KMS-11 (cell line): Measurements from ENCODE around the gene KCNQ1OT1.

Experiments
- H2AFZ ChIP-seq: fragments of 200-600 bp; sonication (generic); 2 replicates; pipeline ENCODE4 v1.6.1; 2016; ENCODE audit warnings: antibody characterized with exemption, mixed run types, low read depth
- H3K27ac ChIP-seq: fragments of 200-600 bp; sonication (generic); 2 replicates; pipeline ENCODE4 v1.6.1; 2016; ENCODE audit warnings: mild to moderate bottlenecking, mixed run types
- H3K27me3 ChIP-seq: fragments of 200-600 bp; sonication (generic); 2 replicates; pipeline ENCODE4 v1.6.1; 2017; ENCODE audit warnings: mild to moderate bottlenecking, low read depth, mixed run types, moderate library complexity; ENCODE audit not compliant: insufficient read depth
- H3K36me3 ChIP-seq: fragments of 200-600 bp; sonication (generic); 2 replicates; pipeline ENCODE4 v1.6.1; 2017; ENCODE audit warnings: mild to moderate bottlenecking, mixed run types; ENCODE audit not compliant: insufficient read depth
- H3K4me1 ChIP-seq: fragments of 200-600 bp; sonication (generic); 2 replicates; pipeline ENCODE4 v1.6.1; 2016; ENCODE audit warnings: mild to moderate bottlenecking, low read depth, mixed run types; ENCODE audit not compliant: poor library complexity, severe bottlenecking
- H3K4me2 ChIP-seq: fragments of 200-600 bp; sonication (generic); 2 replicates; pipeline ENCODE4 v1.7.0; 2016; ENCODE audit warnings: mild to moderate bottlenecking, mixed run types
- H3K4me3 ChIP-seq: fragments of 200-600 bp; sonication (generic); IDR thresholded peaks from 2 replicates; pipeline ENCODE4 v1.6.1; 2017; ENCODE audit warnings: low read depth, low read length, mixed read lengths; ENCODE audit not compliant: insufficient read depth
- H3K79me2 ChIP-seq: fragments of 200-600 bp; sonication (generic); 2 replicates; pipeline ENCODE4 v1.6.1; 2016; ENCODE audit warnings: low read depth, mixed run types; ENCODE audit not compliant: insufficient read depth
- H3K9ac ChIP-seq: fragments of 200-600 bp; sonication (generic); 2 replicates; pipeline ENCODE4 v1.6.1; 2016; ENCODE audit warnings: mild to moderate bottlenecking, mixed run types
- H4K20me1 ChIP-seq: fragments of 200-600 bp; sonication (generic); 2 replicates; pipeline ENCODE4 v1.6.1; 2016; ENCODE audit warnings: mild to moderate bottlenecking, mixed run types; ENCODE audit not compliant: insufficient read depth
- TF ChIP-seq, protein P1 (sequence below): fragments of 200-600 bp; sonication (generic); conservative IDR thresholded peaks from 2 replicates; pipeline ENCODE4 v1.6.1; 2017; ENCODE audit warnings: low read depth, mild to moderate bottlenecking, antibody characterized with exemption, low read length, moderate library complexity, mixed read lengths

Gene KCNQ1OT1

DNA sequence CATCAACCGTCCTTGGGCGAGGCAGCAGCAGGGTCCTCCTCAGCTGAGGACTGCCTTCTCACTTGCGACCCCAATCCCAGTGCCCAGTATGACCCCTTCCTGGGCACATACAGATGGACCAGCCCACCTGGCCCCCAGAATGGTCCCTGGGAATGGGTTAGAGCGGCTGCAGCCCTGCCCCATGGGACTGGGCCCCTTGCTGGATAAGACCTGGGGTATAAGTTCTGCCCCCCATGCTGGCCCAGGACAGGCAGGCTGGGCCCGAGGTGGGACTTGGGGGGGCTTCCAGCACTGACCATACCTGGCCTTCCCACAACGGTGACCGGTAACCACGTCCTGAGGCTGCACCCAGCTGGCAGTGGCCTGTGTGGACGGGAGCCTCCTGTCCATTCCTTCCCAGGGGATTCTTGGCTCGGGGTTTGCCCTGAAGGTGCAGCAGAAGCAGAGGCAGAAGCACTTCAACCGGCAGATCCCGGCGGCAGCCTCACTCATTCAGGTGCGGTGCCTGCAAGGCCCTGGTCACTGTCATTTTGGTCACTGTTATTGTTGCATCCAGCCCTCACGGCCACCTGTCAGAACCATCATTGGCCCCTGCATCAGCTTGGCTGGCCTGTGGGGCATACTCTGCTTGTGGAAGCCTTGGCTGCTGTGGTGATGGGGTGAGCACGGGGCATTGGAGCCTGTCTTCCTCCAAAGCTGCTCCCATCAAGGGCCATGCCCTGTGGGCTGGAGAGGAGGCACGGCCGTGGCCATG lies 114.8 kb downstream of the KCNQ1OT1 start:
- H3K9ac ChIP-seq = no peak overlapping the region
- no peaks in the 10 kb centered on the region for H3K79me2 ChIP-seq
- TF ChIP-seq, protein P1, sequence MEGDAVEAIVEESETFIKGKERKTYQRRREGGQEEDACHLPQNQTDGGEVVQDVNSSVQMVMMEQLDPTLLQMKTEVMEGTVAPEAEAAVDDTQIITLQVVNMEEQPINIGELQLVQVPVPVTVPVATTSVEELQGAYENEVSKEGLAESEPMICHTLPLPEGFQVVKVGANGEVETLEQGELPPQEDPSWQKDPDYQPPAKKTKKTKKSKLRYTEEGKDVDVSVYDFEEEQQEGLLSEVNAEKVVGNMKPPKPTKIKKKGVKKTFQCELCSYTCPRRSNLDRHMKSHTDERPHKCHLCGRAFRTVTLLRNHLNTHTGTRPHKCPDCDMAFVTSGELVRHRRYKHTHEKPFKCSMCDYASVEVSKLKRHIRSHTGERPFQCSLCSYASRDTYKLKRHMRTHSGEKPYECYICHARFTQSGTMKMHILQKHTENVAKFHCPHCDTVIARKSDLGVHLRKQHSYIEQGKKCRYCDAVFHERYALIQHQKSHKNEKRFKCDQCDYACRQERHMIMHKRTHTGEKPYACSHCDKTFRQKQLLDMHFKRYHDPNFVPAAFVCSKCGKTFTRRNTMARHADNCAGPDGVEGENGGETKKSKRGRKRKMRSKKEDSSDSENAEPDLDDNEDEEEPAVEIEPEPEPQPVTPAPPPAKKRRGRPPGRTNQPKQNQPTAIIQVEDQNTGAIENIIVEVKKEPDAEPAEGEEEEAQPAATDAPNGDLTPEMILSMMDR = no peak
- no peaks in the 10 kb centered on the region for H4K20me1 ChIP-seq
- no peaks in the 10 kb centered on the region for H3K27me3 ChIP-seq
- H3K4me1 ChIP-seq = no peaks in the 10 kb centered on the region
- no peak overlapping the region for H3K4me2 ChIP-seq
- H2AFZ ChIP-seq = no peak overlapping the region
- no peak overlapping the region for H3K4me3 ChIP-seq
- H3K27ac ChIP-seq = no peak overlapping the region
- no peaks in the 10 kb centered on the region for H3K36me3 ChIP-seq

DNA sequence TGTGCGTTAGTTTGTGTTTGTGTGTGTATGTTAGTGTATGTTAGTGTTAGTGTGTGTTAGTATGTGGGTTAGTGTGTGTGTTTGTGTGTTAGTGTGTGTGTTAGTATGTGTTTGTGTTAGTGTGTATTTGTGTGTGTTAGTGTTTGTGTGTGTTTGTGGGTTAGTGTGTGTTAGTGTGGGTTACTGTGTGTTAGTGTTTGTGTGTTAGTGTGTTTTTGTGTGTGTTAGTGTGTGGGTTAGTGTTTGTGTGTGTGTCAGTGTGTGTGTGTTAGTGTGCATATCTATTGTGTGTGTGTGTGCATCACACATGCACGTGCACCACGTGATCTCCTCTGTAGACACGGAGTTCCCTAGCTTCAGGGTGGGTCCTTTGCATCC lies 115.4 kb downstream of the KCNQ1OT1 start:
- TF ChIP-seq, protein P1 = no peak
- no peaks in the 10 kb centered on the region for H3K36me3 ChIP-seq
- H4K20me1 ChIP-seq = no peaks in the 10 kb centered on the region
- no peak overlapping the region for H2AFZ ChIP-seq
- H3K9ac ChIP-seq = no peak overlapping the region
- no peak overlapping the region for H3K4me3 ChIP-seq
- no peak overlapping the region for H3K4me2 ChIP-seq
- no peaks in the 10 kb centered on the region for H3K27me3 ChIP-seq
- H3K79me2 ChIP-seq = no peaks in the 10 kb centered on the region
- H3K27ac ChIP-seq = no peak overlapping the region
- H3K4me1 ChIP-seq = no peaks in the 10 kb centered on the region

DNA sequence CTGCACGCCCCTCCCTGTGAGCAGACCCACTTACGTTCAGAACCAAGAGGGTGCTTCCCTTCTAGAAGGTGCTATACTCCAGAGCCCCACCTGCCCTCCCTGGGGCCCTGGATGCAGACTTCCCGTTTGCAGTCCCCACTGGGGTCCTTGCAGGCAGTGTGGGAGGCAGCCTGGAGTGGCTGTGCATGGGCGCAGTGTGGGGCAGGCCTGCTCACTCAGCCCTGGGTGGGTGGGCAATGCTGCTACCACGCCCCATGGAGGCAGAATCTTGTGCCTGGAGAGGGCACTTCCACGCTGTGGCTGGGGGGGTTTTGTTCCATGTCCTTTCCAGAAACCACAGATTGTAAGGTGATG lies 116.2 kb downstream of the KCNQ1OT1 start:
- Histone ChIP-seq H2AFZ (no peak overlapping the region), H3K27me3 (no peaks in the 10 kb centered on the region)
- TF ChIP-seq, protein P1 = no peak

DNA sequence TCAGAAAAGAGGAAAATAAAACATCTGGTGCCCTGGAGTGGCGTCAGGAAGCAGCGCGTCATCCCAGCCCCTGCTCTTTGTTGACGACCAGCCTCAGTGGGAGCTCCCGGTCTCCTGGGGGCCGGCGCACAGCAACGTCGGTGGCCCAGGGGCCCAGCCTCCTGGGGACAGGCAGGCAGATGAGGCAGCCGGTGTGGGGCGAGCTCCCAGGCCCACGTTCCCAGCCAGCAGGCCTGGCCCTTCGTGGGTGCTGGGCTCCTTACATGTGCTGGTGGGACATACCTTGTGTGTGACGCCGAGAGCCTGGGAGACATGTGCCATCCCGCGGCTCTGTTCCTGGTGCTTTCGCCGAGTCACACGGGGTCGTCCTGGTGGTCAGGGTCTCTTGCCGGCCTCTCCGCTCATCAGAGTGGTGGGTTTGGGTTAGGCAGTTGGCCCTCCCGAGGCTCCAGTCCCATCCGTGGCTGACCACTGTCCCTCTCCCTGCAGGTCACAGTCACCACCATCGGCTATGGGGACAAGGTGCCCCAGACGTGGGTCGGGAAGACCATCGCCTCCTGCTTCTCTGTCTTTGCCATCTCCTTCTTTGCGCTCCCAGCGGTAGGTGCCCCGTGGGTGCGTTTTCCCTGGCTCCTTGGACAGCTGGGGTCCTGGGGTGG lies 116.7 kb downstream of the KCNQ1OT1 start:
- no peak overlapping the region for H3K27ac ChIP-seq

More for the DNA sequence above, 116.2 kb downstream of the KCNQ1OT1 start:
- H3K4me3 ChIP-seq = no peak overlapping the region
- no peaks in the 10 kb centered on the region for H3K79me2 ChIP-seq
- no peak overlapping the region for H3K27ac ChIP-seq
- no peaks in the 10 kb centered on the region for H3K36me3 ChIP-seq
- no peak overlapping the region for H3K9ac ChIP-seq
- no peak overlapping the region for H3K4me2 ChIP-seq
- no peaks in the 10 kb centered on the region for H3K4me1 ChIP-seq
- no peaks in the 10 kb centered on the region for H4K20me1 ChIP-seq

More for the DNA sequence above, 116.7 kb downstream of the KCNQ1OT1 start:
- no peak overlapping the region for H3K4me2 ChIP-seq
- TF ChIP-seq, protein P1 = no peak
- H4K20me1 ChIP-seq = no peaks in the 10 kb centered on the region
- no peak overlapping the region for H3K9ac ChIP-seq
- no peaks in the 10 kb centered on the region for H3K4me1 ChIP-seq
- H3K36me3 ChIP-seq = no peaks in the 10 kb centered on the region
- H3K4me3 ChIP-seq = no peak overlapping the region
- H3K79me2 ChIP-seq = no peaks in the 10 kb centered on the region
- no peak overlapping the region for H2AFZ ChIP-seq
- H3K27me3 ChIP-seq = no peaks in the 10 kb centered on the region
